Measurements from ENCODE around the gene GREM1. TPM values are rescaled to one million over a fixed set of nuclear protein-coding genes. Genes with fewer than 3 reads are reported as not detected.

Gene GREM1
- total RNA-seq, 1 experiment from 2014 or later: 0.66 TPM

- Histone ChIP-seq H3K9ac (ENCODE audit: low read length) (no peak overlapping the region), H3K4me1 (ENCODE audit: control insufficient read depth in 1 of 2, insufficient read depth in 2 of 2, low read length in 2 of 2) (no peaks in the 10 kb centered on the region), H3K79me2 (ENCODE audit: insufficient read depth, low read length) (no peaks in the 10 kb centered on the region), H3K27me3 (ENCODE audit: insufficient read depth, low read length) (no peaks in the 10 kb centered on the region), H3K4me2 (ENCODE audit: low read length) (no peak overlapping the region), H4K20me1 (ENCODE audit: insufficient read depth) (no peaks in the 10 kb centered on the region), H3K4me3 (replicated peaks in 1 of 2; ENCODE audit: low read depth in 1 of 2, low read length in 2 of 2) (no peak overlapping the region), H3K9me3 (ENCODE audit: control insufficient read depth in 1 of 2, insufficient read depth in 1 of 2, low read depth in 1 of 2, low read length in 2 of 2) (no peaks in the 10 kb centered on the region), H3K36me3 (ENCODE audit: control insufficient read depth in 1 of 2, insufficient read depth in 2 of 2, low read length in 2 of 2) (no peaks in the 10 kb centered on the region), H3K27ac (ENCODE audit: low read depth, low read length) (no peak overlapping the region), H3K9me2 (ENCODE audit: insufficient read depth) (no peaks in the 10 kb centered on the region), H2AFZ (ENCODE audit: low read depth, low read length, poor library complexity, severe bottlenecking) (no peak overlapping the region)
- POLR2A ChIA-PET: no interaction called here
- CTCF ChIA-PET: no interaction called here
- no peak for TF ChIP-seq MAX (IDR thresholded peaks at IDR 0.05)
- TF ChIP-seq ATF3 (IDR thresholded peaks at IDR 0.05): no peak
- ATAC-seq (no peak), DNase-seq (ENCODE audit: low read depth, low spot score) (no peak)
- RAD21 ChIA-PET (ENCODE audit: low non-redundant PET in 1 of 2, low total read pairs in 2 of 2, uncharacterized antibody in 2 of 2, unreplicated experiment in 2 of 2): no interaction called here
- no TSS peak for BruUV-seq (replicated peaks)
- intact Hi-C loops (cut with micrococcal nuclease): no loop called here
Observed at GRCh38 chr15:32738666-32739065, 20.9 kb downstream of the GREM1 start.

DNA sequence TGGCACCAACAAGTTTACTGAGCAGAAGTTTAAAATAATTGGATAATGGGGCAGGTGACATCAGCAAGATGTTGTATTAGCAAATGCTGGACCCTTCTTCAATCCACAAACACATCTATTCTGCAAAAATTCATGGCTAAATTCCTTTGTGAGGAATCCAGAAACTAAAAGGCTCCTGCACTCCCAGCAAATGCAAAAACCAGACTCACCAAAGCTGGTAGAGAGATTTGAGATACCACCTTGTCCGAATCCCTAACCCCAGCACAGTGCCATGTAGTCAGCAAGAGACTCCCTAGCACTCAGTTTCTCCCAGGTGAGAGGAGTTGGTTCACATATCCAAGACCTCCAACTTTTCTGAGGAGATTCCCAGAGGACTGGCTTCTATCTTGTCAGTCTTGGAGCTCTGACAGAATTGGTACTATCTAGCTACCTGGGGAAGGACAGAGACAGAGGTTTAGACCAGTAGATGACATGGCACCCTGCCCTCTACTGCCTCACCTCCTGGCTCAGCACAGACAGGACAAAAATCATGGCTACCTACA is 21.8 kb downstream of the GREM1 start:
- no TSS peak for BruUV-seq (replicated peaks)
- Histone ChIP-seq H3K27ac (ENCODE audit: low read depth, low read length) (no peak overlapping the region), H3K4me2 (ENCODE audit: low read length) (no peak overlapping the region), H3K9ac (ENCODE audit: low read length) (no peak overlapping the region), H3K79me2 (ENCODE audit: insufficient read depth, low read length) (no peaks in the 10 kb centered on the region), H3K4me1 (ENCODE audit: control insufficient read depth in 1 of 2, insufficient read depth in 2 of 2, low read length in 2 of 2) (no peaks in the 10 kb centered on the region), H3K36me3 (ENCODE audit: control insufficient read depth in 1 of 2, insufficient read depth in 2 of 2, low read length in 2 of 2) (no peaks in the 10 kb centered on the region), H2AFZ (ENCODE audit: low read depth, low read length, poor library complexity, severe bottlenecking) (no peak overlapping the region), H3K9me3 (ENCODE audit: control insufficient read depth in 1 of 2, insufficient read depth in 1 of 2, low read depth in 1 of 2, low read length in 2 of 2) (no peaks in the 10 kb centered on the region), H3K4me3 (replicated peaks in 1 of 2; ENCODE audit: low read depth in 1 of 2, low read length in 2 of 2) (no peak overlapping the region), H4K20me1 (ENCODE audit: insufficient read depth) (no peaks in the 10 kb centered on the region), H3K9me2 (ENCODE audit: insufficient read depth) (no peaks in the 10 kb centered on the region), H3K27me3 (ENCODE audit: insufficient read depth, low read length) (no peaks in the 10 kb centered on the region)
- TF ChIP-seq, protein P1, sequence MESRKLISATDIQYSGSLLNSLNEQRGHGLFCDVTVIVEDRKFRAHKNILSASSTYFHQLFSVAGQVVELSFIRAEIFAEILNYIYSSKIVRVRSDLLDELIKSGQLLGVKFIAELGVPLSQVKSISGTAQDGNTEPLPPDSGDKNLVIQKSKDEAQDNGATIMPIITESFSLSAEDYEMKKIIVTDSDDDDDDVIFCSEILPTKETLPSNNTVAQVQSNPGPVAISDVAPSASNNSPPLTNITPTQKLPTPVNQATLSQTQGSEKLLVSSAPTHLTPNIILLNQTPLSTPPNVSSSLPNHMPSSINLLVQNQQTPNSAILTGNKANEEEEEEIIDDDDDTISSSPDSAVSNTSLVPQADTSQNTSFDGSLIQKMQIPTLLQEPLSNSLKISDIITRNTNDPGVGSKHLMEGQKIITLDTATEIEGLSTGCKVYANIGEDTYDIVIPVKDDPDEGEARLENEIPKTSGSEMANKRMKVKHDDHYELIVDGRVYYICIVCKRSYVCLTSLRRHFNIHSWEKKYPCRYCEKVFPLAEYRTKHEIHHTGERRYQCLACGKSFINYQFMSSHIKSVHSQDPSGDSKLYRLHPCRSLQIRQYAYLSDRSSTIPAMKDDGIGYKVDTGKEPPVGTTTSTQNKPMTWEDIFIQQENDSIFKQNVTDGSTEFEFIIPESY (IDR thresholded peaks at IDR 0.05; ENCODE audit: extremely low read depth, insufficient replicate concordance, low read length): no peak
- TF ChIP-seq SP1 (IDR thresholded peaks at IDR 0.05; ENCODE audit: low read depth) (no peak), SIN3A (IDR thresholded peaks at IDR 0.05; ENCODE audit: low read depth) (no peak), EZH2phosphoT487 (IDR thresholded peaks at IDR 0.05; ENCODE audit: borderline replicate concordance) (no peak), ATF3 (IDR thresholded peaks at IDR 0.05) (no peak), REST (IDR thresholded peaks at IDR 0.05; ENCODE audit: low read depth) (no peak), ZNF274 (IDR thresholded peaks at IDR 0.05; ENCODE audit: low read depth, low read length) (no peak), CEBPB (IDR thresholded peaks at IDR 0.05; ENCODE audit: low read depth) (no peak)
- CTCF ChIA-PET: no interaction called here
- ATAC-seq: no peak
- RAD21 ChIA-PET (ENCODE audit: low non-redundant PET in 1 of 2, low total read pairs in 2 of 2, uncharacterized antibody in 2 of 2, unreplicated experiment in 2 of 2): no interaction called here
- POLR2A ChIA-PET: no interaction called here
- intact Hi-C loops (cut with micrococcal nuclease): no loop called here
- no peak for DNase-seq (ENCODE audit: low read depth, low spot score)

Measured in HCT116 (cell line).